SK-N-MC (cell line): ENCODE results near the gene TET2.

ENCODE experiments used
- EZH2 ChIP-seq: fragments of 200-600 bp; sonication (generic); IDR thresholded peaks from one replicate; pipeline ENCODE4 v1.6.1; 2017; ENCODE audit warnings: antibody characterized with exemption
- POLR2AphosphoS5 ChIP-seq: IDR thresholded peaks from 2 replicates; pipeline ENCODE4 v1.6.1; 2012; ENCODE audit warnings: mild to moderate bottlenecking, low read depth, low read length, borderline replicate concordance

- no peak for TF ChIP-seq EZH2
- TF ChIP-seq POLR2AphosphoS5, result no peak
Measured at GRCh38 chr4:105112274-105112673, 34.4 kb upstream of the TET2 start.
